Gastroesophageal sphincter (tissue), 4 donors: ENCODE results near the gene RCOR3. TPM values are rescaled to one million over a fixed set of nuclear protein-coding genes. Genes with fewer than 3 reads are reported as not detected.
"Not testable (repeated sequence)": the region's sequence is repeated elsewhere in the genome, so short reads cannot be mapped to it uniquely, and the experiment has no call there.

ENCODE experiments used
- ATAC-seq: fragments of 150-250 bp; one replicate; pipeline ENCODE4 v1.9.1; 2016; ENCODE audit warnings: mild to moderate bottlenecking, moderate library complexity
- H3K27ac ChIP-seq, 4 donors: fragments of 200-600 bp; sonication (generic) in 3 of 4; 1 replicate in 3 of 4; 2 replicates in 1 of 4; pipeline ENCODE4 v1.5.1; 2016 to 2019
- H3K27me3 ChIP-seq: fragments of 200-600 bp; sonication (generic); one replicate; pipeline ENCODE4 v1.5.1; 2019
- H3K36me3 ChIP-seq, 2 donors: fragments of 200-600 bp; sonication (generic); one replicate each; pipeline ENCODE4 v1.5.1; 2019; ENCODE audit warnings: control low read depth in 1 of 2
- H3K4me1 ChIP-seq, 3 donors: fragments of 200-600 bp; sonication (generic); 1 replicate in 2 of 3; 2 replicates in 1 of 3; pipeline ENCODE4 v1.5.1; 2016 to 2019; ENCODE audit warnings: control low read depth in 2 of 3
- H3K4me3 ChIP-seq, 2 donors: fragments of 200-600 bp; sonication (generic); one replicate each; pipeline ENCODE4 v1.5.1; 2019; ENCODE audit warnings: mild to moderate bottlenecking in 1 of 2, moderate library complexity in 1 of 2
- H3K9me3 ChIP-seq, 3 donors: fragments of 200-600 bp; sonication (generic); one replicate each; pipeline ENCODE4 v1.5.1; 2017 to 2019; ENCODE audit warnings: control low read depth in 2 of 3
- EP300 ChIP-seq: sonication (generic); formaldehyde crosslinking; IDR thresholded peaks from one replicate; pipeline ENCODE4 v1.6.1; 2017; ENCODE audit warnings: antibody characterized with exemption, mild to moderate bottlenecking
- POLR2A ChIP-seq, 2 donors: fragments of 450-650 bp; IDR thresholded peaks; one replicate each; pipeline ENCODE4 v1.6.1; 2017; ENCODE audit warnings: antibody characterized with exemption in 2 of 2, mild to moderate bottlenecking in 2 of 2, moderate library complexity in 1 of 2
- POLR2AphosphoS5 ChIP-seq: sonication (generic); formaldehyde crosslinking; IDR thresholded peaks from one replicate; pipeline ENCODE4 v1.6.1; 2017; ENCODE audit warnings: antibody characterized with exemption
- WGBS, 2 donors: methylation state at CpG; one replicate each; pipeline ENCODE4 v1.1.5; 2018; ENCODE audit warnings: low coverage in 1 of 2; 5-methylcytosine and 5-hydroxymethylcytosine counted together
- total RNA-seq, 4 donors: library from RNA; depleted of rRNA; stranded (reverse); fragments of >200 nt; gene quantifications; one replicate each; pipeline ENCODE4 v1.1.0, GENCODE V29; 2016
- TF ChIP-seq, protein P1 (sequence below), 4 experiments: fragments of 200-600 bp in 2 of 4; fragments of 450-650 bp in 2 of 4; sonication (generic) in 1 of 4; IDR thresholded peaks; one replicate each; pipeline ENCODE4 v1.5.1; 2017 to 2019; ENCODE audit warnings: antibody characterized with exemption in 4 of 4, mild to moderate bottlenecking in 2 of 4, moderate library complexity in 2 of 4

Gene RCOR3
- total RNA-seq, 4 donors from 2014 or later = 25.5 to 63.8 (median 36.8) TPM

GRCh38 chr1:211236633-211237320 is 22.4 kb upstream of the RCOR3 start:
- H3K9me3 ChIP-seq = no peaks in the 10 kb centered on the region
- TF ChIP-seq POLR2AphosphoS5 = no peak
- TF ChIP-seq EP300 = no peak
- TF ChIP-seq, protein P1, sequence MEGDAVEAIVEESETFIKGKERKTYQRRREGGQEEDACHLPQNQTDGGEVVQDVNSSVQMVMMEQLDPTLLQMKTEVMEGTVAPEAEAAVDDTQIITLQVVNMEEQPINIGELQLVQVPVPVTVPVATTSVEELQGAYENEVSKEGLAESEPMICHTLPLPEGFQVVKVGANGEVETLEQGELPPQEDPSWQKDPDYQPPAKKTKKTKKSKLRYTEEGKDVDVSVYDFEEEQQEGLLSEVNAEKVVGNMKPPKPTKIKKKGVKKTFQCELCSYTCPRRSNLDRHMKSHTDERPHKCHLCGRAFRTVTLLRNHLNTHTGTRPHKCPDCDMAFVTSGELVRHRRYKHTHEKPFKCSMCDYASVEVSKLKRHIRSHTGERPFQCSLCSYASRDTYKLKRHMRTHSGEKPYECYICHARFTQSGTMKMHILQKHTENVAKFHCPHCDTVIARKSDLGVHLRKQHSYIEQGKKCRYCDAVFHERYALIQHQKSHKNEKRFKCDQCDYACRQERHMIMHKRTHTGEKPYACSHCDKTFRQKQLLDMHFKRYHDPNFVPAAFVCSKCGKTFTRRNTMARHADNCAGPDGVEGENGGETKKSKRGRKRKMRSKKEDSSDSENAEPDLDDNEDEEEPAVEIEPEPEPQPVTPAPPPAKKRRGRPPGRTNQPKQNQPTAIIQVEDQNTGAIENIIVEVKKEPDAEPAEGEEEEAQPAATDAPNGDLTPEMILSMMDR (IDR thresholded peaks at IDR 0.05) = no peak
- no peak for TF ChIP-seq POLR2A (IDR thresholded peaks at IDR 0.05)
- no peaks in the 10 kb centered on the region for H3K27me3 ChIP-seq
- H3K36me3 ChIP-seq = no peaks in the 10 kb centered on the region
- H3K27ac ChIP-seq = no peak overlapping the region
- H3K4me1 ChIP-seq = no peaks in the 10 kb centered on the region
- 83 to 93% methylated on average over 2 to 5 of the region's 6 CpGs for WGBS, 2 donors
- ATAC-seq = no peak
- H3K4me3 ChIP-seq = no peak overlapping the region

GRCh38 chr1:211237579-211237978 is 21.6 kb upstream of the RCOR3 start:
- Histone ChIP-seq H3K27ac (no peak overlapping the region), H3K4me1 (no peaks in the 10 kb centered on the region), H3K36me3 (no peaks in the 10 kb centered on the region), H3K4me3 (no peak overlapping the region), H3K9me3 (no peaks in the 10 kb centered on the region), H3K27me3 (no peaks in the 10 kb centered on the region)
- WGBS, 2 donors = 89% methylated on average over 9 of the region's 9 CpGs; no CpG with 5 or more reads in 1 of the 2 donors
- TF ChIP-seq EP300 = no peak
- TF ChIP-seq POLR2AphosphoS5 = no peak
- no peak for TF ChIP-seq POLR2A (IDR thresholded peaks at IDR 0.05)
- TF ChIP-seq, protein P1 (IDR thresholded peaks at IDR 0.05) = no peak
- no peak for ATAC-seq

- WGBS, 2 donors = 96 to 100% methylated on average over 3 to 8 of the region's 8 CpGs
- not testable (repeated sequence) for ATAC-seq, H3K4me1 ChIP-seq, H3K9me3 ChIP-seq, H3K27me3 ChIP-seq, H3K27ac ChIP-seq, H3K36me3 ChIP-seq, H3K4me3 ChIP-seq
Observed at GRCh38 chr1:211240567-211240966, 18.6 kb upstream of the RCOR3 start.

DNA sequence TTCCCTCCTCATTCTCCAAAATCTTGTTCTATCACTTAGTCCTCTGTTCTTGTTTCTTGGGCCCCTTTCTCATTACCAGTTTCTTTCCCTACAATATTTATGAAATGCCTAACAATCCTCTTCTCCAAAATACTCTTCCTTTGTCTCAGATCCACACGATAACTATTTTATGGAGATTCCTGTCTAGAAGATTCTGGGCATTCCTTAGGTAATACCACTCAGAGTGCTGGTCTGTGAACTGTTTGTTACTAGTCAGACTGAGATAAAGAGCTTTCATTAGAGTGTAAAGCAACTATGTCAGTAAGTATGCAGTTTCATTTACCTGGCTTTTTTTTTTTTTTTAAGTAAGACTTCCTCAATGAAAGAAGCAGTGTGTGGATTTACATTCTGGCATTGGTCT is 18.1 kb upstream of the RCOR3 start:
- H3K9me3 ChIP-seq = no peaks in the 10 kb centered on the region
- TF ChIP-seq POLR2A (IDR thresholded peaks at IDR 0.05) (no peak), POLR2AphosphoS5 (no peak), EP300 (no peak)
- TF ChIP-seq, protein P1 (IDR thresholded peaks at IDR 0.05) = no peak
- H3K4me3 ChIP-seq = no peak overlapping the region
- H3K36me3 ChIP-seq = no peaks in the 10 kb centered on the region
- 95 to 100% methylated on average over 1 of the region's 1 CpG for WGBS, 2 donors
- no peak overlapping the region for H3K27ac ChIP-seq
- no peaks in the 10 kb centered on the region for H3K4me1 ChIP-seq
- H3K27me3 ChIP-seq = no peaks in the 10 kb centered on the region
- no peak for ATAC-seq

DNA sequence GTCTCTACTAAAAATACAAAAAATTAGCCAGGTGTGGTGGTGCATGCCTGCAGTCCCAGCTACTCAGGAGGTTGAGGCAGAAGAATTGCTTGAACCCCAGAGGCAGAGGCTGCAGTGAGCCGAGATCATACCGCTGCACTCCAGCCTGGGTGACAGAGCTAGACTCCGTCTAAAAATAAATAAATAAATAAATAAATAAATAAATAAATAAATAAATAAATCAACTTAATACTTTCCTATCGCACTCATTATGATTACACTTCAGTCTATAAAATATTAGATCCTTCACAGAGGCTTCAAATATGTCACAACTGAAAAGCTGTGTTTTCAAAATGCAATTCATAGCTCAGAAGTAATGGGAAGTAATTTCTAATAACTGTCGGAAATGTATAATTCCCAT is 15.5 kb upstream of the RCOR3 start:
- not testable (repeated sequence) for H3K27ac ChIP-seq, H3K36me3 ChIP-seq, ATAC-seq, H3K4me3 ChIP-seq, H3K9me3 ChIP-seq, H3K27me3 ChIP-seq, H3K4me1 ChIP-seq
- WGBS, 2 donors = 88 to 93% methylated on average over 2 to 5 of the region's 5 CpGs

DNA sequence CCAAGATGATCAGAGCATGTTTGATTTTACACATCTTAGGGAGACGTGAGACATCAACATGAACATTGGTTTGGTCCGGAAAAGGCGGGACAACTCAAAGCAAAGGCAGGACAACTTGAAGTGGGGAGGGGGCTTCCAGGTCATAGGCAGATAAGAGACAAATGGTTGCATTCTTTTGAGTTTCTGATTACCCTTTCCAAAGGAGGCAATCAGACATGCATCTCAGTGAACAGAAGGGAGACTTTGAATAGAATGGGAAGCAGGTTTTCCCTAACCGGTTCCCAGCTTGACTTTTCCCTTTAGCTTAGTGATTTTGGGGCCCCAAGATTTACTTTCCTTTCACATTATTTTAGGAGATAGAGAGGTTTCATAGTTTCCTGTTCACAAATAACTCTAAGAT is 12.6 kb upstream of the RCOR3 start:
- not testable (repeated sequence) for H3K36me3 ChIP-seq, H3K4me1 ChIP-seq, ATAC-seq, H3K4me3 ChIP-seq, H3K9me3 ChIP-seq, H3K27ac ChIP-seq, H3K27me3 ChIP-seq
- 64 to 95% methylated on average over 2 to 4 of the region's 4 CpGs for WGBS, 2 donors
